GM15510 (cell line): ENCODE results near the gene CIZ1.

Experiments used
- POLR2A ChIP-seq: IDR thresholded peaks from 3 replicates; pipeline ENCODE4 v1.6.1; 2011; ENCODE audit warnings: borderline replicate concordance; ENCODE audit not compliant: insufficient read length; ENCODE audit errors: extremely low read depth

CIZ1 gene

GRCh38 chr9:128149001-128149701 lies 42.2 kb downstream of the CIZ1 start, which contains the start of gene LCN2:
TSS of gene LCN2 (plus strand) at chr9:128149453. CDS start at chr9:128149526, 73 bp downstream.
- no peak for TF ChIP-seq POLR2A

- TF ChIP-seq POLR2A = no peak
Measured at GRCh38 chr9:128148509-128149000, 42.8 kb downstream of the CIZ1 start.

GRCh38 chr9:128146591-128147120 lies 44.7 kb downstream of the CIZ1 start:
- no peak for TF ChIP-seq POLR2A

GRCh38 chr9:128145951-128146351 lies 45.4 kb downstream of the CIZ1 start:
- no peak for TF ChIP-seq POLR2A

- TF ChIP-seq POLR2A = no peak
Measured at GRCh38 chr9:128145536-128145935, 45.8 kb downstream of the CIZ1 start.

- no peak for TF ChIP-seq POLR2A
Measured at GRCh38 chr9:128144239-128145181, 46.9 kb downstream of the CIZ1 start.

- no peak for TF ChIP-seq POLR2A
Measured at GRCh38 chr9:128143525-128144238, 47.7 kb downstream of the CIZ1 start.

- TF ChIP-seq POLR2A = no peak
Measured at GRCh38 chr9:128142596-128142995, 48.8 kb downstream of the CIZ1 start.

- no peak for TF ChIP-seq POLR2A
Measured at GRCh38 chr9:128142061-128142460, 49.3 kb downstream of the CIZ1 start.

- no peak for TF ChIP-seq POLR2A
Measured at GRCh38 chr9:128141604-128142003, 49.8 kb downstream of the CIZ1 start.

GRCh38 chr9:128139621-128140020 lies 51.8 kb downstream of the CIZ1 start:
- no peak for TF ChIP-seq POLR2A

- TF ChIP-seq POLR2A = no peak
Measured at GRCh38 chr9:128138001-128138400, 53.4 kb downstream of the CIZ1 start.

- TF ChIP-seq POLR2A = no peak
Measured at GRCh38 chr9:128136816-128137793, 54.3 kb downstream of the CIZ1 start.
